ENCODE measurements around the gene TWNK.
"Not testable (repeated sequence)": the region's sequence is repeated elsewhere in the genome, so short reads cannot be mapped to it uniquely, and the experiment has no call there.

The TWNK gene

DNA sequence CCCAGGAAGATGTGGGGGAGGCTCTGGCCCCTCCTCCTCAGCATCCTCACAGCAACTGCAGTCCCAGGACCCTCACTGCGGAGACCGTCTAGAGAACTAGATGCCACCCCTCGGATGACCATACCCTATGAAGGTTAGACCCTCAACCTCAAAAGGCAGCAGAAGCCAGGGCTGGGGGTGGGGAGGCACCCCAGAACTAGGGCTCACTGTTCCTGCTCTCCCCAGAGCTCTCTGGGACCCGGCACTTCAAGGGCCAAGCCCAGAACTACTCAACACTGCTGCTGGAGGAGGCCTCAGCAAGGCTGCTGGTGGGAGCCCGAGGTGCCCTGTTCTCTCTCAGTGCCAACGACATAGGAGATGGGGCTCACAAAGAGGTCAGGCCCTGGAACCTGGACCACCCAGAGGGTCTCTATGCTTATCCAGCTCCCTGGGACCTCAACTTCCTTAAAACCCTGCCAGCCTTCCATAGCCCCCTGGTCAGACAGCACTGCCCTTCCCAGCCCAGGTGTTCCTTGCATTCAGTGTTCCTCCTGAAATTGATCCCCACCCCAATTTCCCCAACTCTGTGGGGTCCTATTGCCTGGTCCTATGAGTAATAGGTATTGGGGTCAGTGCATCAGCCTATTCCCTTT, 14.3 kb upstream of the TWNK start:
- DNase-seq = no peak

DNA sequence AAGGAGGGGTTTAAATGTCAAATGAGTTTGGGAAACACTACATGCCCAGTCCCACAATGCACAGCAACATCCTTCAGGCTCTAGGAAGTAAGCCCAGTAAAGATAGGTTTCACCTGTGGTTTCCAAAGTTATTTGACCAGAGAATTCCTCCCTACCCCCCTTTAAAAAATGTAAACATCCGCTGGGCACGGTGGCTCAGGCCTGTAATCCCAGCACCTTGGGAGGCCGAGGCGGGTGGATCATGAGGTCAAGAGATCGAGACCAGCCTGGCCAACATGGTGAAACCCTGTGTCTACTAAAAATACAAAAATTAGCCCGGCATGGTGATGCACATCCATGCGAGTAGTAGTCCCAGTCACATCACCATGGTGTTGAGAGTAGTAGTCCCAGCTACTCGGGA, 11.9 kb upstream of the TWNK start:
- DNase-seq = not testable (repeated sequence)

GRCh38 chr10:100976906-100977305, 10.4 kb upstream of the TWNK start:
- DNase-seq = no peak

DNA sequence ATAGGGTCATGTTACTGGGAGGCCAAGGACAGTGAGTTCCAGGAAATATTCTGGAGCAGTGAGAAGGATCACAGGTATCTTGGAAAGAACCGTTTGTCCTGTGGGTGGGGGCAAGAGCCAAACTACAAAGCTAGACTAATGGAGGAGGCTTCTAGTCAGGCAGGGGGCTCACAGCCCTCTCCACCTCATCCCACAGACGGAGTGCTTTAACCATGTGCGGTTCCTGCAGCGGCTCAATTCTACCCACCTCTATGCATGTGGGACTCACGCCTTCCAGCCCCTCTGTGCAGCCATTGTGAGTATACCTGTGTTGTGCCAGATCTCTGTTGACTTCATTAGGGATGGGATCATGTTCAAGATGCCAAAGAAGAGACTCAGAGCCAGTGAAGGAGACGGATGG, 9.9 kb upstream of the TWNK start:
- DNase-seq = no peak

GRCh38 chr10:100978121-100978900, 9.0 kb upstream of the TWNK start:
- DNase-seq = no peak

DNA sequence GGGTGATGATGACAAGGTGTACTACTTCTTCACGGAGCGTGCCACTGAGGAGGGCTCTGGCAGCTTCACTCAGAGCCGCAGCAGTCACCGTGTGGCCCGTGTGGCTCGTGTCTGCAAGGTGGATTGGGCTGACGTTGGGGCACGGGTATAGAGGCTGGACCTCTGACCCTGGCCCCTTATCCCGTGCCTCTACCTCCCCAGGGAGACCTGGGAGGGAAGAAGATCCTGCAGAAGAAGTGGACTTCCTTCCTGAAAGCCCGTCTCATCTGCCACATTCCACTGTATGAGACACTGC, 8.5 kb upstream of the TWNK start:
- DNase-seq = no peak

- no peak for DNase-seq
These were observed 7.5 kb upstream of the TWNK start for GRCh38 chr10:100979791-100980272.

GRCh38 chr10:100980311-100980710, 7.0 kb upstream of the TWNK start:
- no peak for DNase-seq

DNA sequence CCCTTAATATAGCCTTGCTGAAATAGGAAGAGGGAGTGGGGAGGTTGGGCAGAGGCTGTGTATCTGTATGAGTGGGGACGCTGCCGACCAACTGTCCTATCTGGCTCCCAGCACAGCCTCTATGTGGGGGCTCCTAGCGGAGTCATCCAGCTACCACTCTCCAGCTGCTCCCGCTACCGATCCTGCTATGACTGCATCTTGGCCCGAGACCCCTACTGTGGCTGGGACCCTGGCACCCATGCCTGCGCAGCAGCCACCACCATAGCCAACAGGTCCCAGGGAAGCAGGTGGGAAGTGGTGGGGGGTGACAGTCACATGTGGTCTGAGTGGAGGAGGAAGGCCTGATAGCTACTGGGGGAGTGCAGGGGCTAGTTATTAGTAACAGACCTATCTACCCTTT, 6.6 kb upstream of the TWNK start:
- no peak for DNase-seq

DNA sequence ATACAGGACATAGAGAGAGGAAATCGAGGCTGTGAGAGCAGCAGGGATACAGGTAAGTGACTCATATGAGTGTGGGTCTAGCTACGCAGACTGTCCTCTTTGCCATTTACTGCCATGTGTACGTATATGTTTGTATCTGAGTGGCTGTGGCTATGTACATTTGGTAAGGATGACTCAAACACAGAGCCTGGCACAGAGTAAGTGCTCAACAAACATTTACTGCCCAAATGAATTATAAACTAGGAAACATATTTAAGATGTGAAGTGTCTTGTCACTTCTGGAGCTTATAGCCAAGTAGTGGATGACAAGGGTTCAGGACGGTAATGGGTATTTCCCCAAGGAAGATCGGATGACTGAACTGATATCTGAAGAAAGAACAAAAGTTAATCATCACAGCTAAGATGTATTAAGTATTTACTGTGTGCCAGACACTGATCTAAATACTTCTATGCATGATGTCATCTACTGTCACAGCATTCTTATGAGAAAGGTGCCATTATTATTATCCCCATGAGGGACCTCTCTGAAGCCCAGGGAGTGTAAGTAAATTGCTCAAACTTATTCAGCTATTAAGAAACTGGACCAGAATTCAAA, 6.1 kb upstream of the TWNK start:
- no peak for DNase-seq

- peak in 1 of 51 donors; percentile 29 for DNase-seq
These were observed 4.2 kb upstream of the TWNK start for GRCh38 chr10:100982916-100983830.

- no peak for DNase-seq
These were observed 3.3 kb upstream of the TWNK start for GRCh38 chr10:100983868-100984671.

- DNase-seq = no peak
These were observed 2.6 kb upstream of the TWNK start for GRCh38 chr10:100984672-100985177.

DNA sequence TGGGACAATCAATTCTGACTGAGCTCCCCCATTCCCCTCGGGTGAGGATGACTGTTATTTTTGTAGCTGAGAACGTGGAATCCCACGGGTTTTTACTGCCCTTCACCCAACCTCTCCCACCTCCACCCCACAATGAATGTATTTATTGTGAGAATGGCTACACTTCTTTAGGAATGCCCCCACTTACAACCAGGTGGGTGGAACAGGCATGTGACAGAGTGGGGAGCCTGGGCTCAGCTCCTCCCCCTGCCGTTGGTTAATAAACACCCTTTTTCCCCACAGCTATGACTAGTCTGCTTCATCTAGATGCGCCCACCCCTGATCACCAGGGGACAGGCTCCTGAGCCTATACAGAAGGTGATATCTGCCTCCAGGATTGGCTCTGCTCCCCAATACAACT, 2.0 kb upstream of the TWNK start:
- no peak for DNase-seq

- no peak for DNase-seq
These were observed 756 bp upstream of the TWNK start for GRCh38 chr10:100986623-100986951.

DNA sequence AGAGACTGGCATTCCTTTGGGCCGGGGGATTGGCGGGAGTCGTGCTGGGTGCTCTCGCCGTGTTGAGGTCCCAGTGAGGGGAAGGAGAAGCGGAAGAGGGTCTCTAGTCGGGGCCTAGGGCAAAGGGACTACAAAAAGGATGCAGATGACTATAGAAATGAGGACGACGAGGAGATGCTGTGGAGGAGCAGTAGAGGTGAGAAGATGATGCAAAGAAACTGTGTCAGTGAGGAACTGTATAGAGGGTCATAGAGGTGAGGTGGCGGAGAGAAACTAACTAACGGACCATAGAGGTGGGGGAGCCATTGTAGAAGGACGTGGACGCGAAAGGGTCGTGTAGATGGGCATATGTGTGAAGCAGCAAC, 324 bp downstream of the TWNK start:
- DNase-seq = no peak

DNA sequence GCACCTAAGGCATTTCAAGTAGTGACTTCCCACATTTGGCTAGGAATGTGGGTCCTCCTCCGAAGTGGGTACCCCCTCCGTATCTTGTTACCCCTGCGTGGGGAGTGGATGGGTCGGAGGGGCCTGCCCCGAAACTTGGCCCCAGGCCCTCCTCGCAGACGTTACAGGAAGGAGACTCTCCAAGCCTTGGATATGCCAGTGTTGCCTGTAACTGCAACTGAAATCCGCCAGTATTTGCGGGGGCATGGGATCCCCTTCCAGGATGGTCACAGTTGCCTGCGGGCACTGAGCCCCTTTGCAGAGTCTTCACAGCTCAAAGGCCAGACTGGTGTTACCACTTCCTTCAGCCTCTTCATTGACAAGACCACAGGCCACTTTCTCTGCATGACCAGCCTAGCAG, 823 bp downstream of the TWNK start:
- DNase-seq = no peak

GRCh38 chr10:100989088-100989487, 1.7 kb downstream of the TWNK start:
- no peak for DNase-seq

GRCh38 chr10:100993986-100994708, 6.8 kb downstream of the TWNK start:
- DNase-seq = peak in 24 of 51 donors; percentile 13 to 76 (median 42)

- DNase-seq = no peak
These were observed 7.8 kb downstream of the TWNK start for GRCh38 chr10:100995181-100995580.
